Stimulated activated CD8-positive, alpha-beta memory T cell treated with anti-CD3 and anti-CD28 coated beads, Interleukin-2, amount 100 ng/mL, for 48 hours (primary cell): ENCODE data around the gene USP32.
"Not testable (repeated sequence)": the region's sequence is repeated elsewhere in the genome, so short reads cannot be mapped to it uniquely, and the experiment has no call there.

Source experiments
- DNase-seq, 2 donors: peaks; one replicate each; pipeline ENCODE4 v3.0.0-alpha.2; 2020; ENCODE audit warnings: low read depth in 2 of 2

Gene USP32

GRCh38 chr17:60403523-60403810 lies 11.5 kb upstream of the USP32 start:
- no peak for DNase-seq

GRCh38 chr17:60401819-60402218 lies 9.9 kb upstream of the USP32 start:
- DNase-seq = no peak

- no peak for DNase-seq
Measured at GRCh38 chr17:60398227-60398959, 6.5 kb upstream of the USP32 start.

- no peak for DNase-seq
Measured at GRCh38 chr17:60396412-60396811, 4.5 kb upstream of the USP32 start.

- no peak for DNase-seq
Measured at GRCh38 chr17:60395508-60396065, 3.7 kb upstream of the USP32 start.

GRCh38 chr17:60393840-60394723 lies 2.1 kb upstream of the USP32 start:
- DNase-seq = no peak

- no peak for DNase-seq
Measured at GRCh38 chr17:60392845-60393702, 1.1 kb upstream of the USP32 start.

GRCh38 chr17:60391471-60392041 lies 377 bp downstream of the USP32 start:
- DNase-seq = no peak

- DNase-seq = no peak
Measured at GRCh38 chr17:60390925-60391470, 935 bp downstream of the USP32 start.

- DNase-seq = no peak
Measured at GRCh38 chr17:60390186-60390585, 1.7 kb downstream of the USP32 start.

- no peak for DNase-seq
Measured at GRCh38 chr17:60388742-60389141, 3.2 kb downstream of the USP32 start.

- no peak for DNase-seq
Measured at GRCh38 chr17:60387666-60388065, 4.3 kb downstream of the USP32 start.

GRCh38 chr17:60386147-60387058 lies 5.5 kb downstream of the USP32 start:
- DNase-seq = no peak

- not testable (repeated sequence) for DNase-seq
Measured at GRCh38 chr17:60384921-60385320, 7.0 kb downstream of the USP32 start.

GRCh38 chr17:60383379-60383778 lies 8.6 kb downstream of the USP32 start:
- no peak for DNase-seq

GRCh38 chr17:60381958-60382357 lies 10.0 kb downstream of the USP32 start:
- DNase-seq = no peak

GRCh38 chr17:60379461-60379860 lies 12.5 kb downstream of the USP32 start:
- not testable (repeated sequence) for DNase-seq

- not testable (repeated sequence) for DNase-seq
Measured at GRCh38 chr17:60378187-60378586, 13.7 kb downstream of the USP32 start.

GRCh38 chr17:60372790-60373483 lies 19.0 kb downstream of the USP32 start:
- no peak for DNase-seq
